GM23338 (cell line): Measurements from ENCODE around the gene NEMP1. TPM values are rescaled to one million over a fixed set of nuclear protein-coding genes. Genes with fewer than 3 reads are reported as not detected.

Source experiments
- ATAC-seq: fragments of 200-7000 bp; cut with Tn5 transposase; 3 replicates; pipeline ENCODE4 v1.9.1; 2020
- DNase-seq: peaks from one replicate; pipeline ENCODE4 v3.0.0-alpha.2; 2015; ENCODE audit warnings: low spot score
- H2AFZ ChIP-seq: fragments of 200-600 bp; sonication (generic); 2 replicates; pipeline ENCODE4 v1.8.0; 2016; ENCODE audit warnings: antibody characterized with exemption, mild to moderate bottlenecking, moderate library complexity
- H3F3A ChIP-seq: fragments of 200-600 bp; sonication (generic); replicated peaks from 2 replicates; pipeline ENCODE4 v1.8.0; 2017; ENCODE audit warnings: antibody characterized with exemption, mixed run types, low read depth
- H3K27ac ChIP-seq: fragments of 200-600 bp; sonication (generic); 2 replicates; pipeline ENCODE4 v1.6.1; 2016; ENCODE audit warnings: low read depth
- H3K27me3 ChIP-seq: fragments of 200-600 bp; sonication (generic); 2 replicates; pipeline ENCODE4 v1.8.0; 2016; ENCODE audit warnings: mild to moderate bottlenecking, mixed run types, moderate library complexity; ENCODE audit not compliant: insufficient read depth
- H3K36me3 ChIP-seq: fragments of 200-600 bp; sonication (generic); 2 replicates; pipeline ENCODE4 v1.8.0; 2016; ENCODE audit warnings: mild to moderate bottlenecking; ENCODE audit not compliant: insufficient read depth
- H3K4me1 ChIP-seq: fragments of 200-600 bp; sonication (generic); 2 replicates; pipeline ENCODE4 v1.8.0; 2016; ENCODE audit warnings: mild to moderate bottlenecking, moderate library complexity; ENCODE audit not compliant: insufficient read depth
- H3K4me2 ChIP-seq: fragments of 200-600 bp; sonication (generic); 2 replicates; pipeline ENCODE4 v1.7.1; 2017; ENCODE audit warnings: mixed run types
- H3K4me3 ChIP-seq: fragments of 200-600 bp; sonication (generic); 2 replicates; pipeline ENCODE4 v1.6.1; 2016; ENCODE audit warnings: mixed run types
- H3K79me2 ChIP-seq: fragments of 200-600 bp; sonication (generic); replicated peaks from 2 replicates; pipeline ENCODE4 v1.8.0; 2017; ENCODE audit warnings: mild to moderate bottlenecking; ENCODE audit not compliant: insufficient read depth
- H3K9me2 ChIP-seq: fragments of 200-600 bp; sonication (generic); 2 replicates; pipeline ENCODE4 v1.8.0; 2017; ENCODE audit not compliant: insufficient read depth
- H4K20me1 ChIP-seq: fragments of 200-600 bp; sonication (generic); replicated peaks from 2 replicates; pipeline ENCODE4 v1.8.0; 2017; ENCODE audit warnings: mild to moderate bottlenecking; ENCODE audit not compliant: insufficient read depth
- H3K27ac Mint-ChIP-seq: 2 replicates; pipeline ENCODE4 v1.8.0; 2020; ENCODE audit warnings: inconsistent platforms, mild to moderate bottlenecking, moderate library complexity, mixed read lengths
- H3K27me3 Mint-ChIP-seq: 3 replicates; pipeline ENCODE4 v1.8.0; 2022; ENCODE audit warnings: low read depth, mild to moderate bottlenecking, moderate library complexity, mixed read lengths, inconsistent platforms; ENCODE audit not compliant: insufficient read depth, poor library complexity
- H3K36me3 Mint-ChIP-seq: 3 replicates; pipeline ENCODE4 v1.8.0; 2021; ENCODE audit warnings: low read depth, mild to moderate bottlenecking, inconsistent platforms, moderate library complexity, mixed read lengths
- H3K4me1 Mint-ChIP-seq: 3 replicates; pipeline ENCODE4 v1.8.0; 2020; ENCODE audit warnings: mild to moderate bottlenecking, inconsistent platforms, mixed read lengths
- H3K4me3 Mint-ChIP-seq: 3 replicates; pipeline ENCODE4 v1.8.0; 2021; ENCODE audit warnings: moderate library complexity, mild to moderate bottlenecking, inconsistent platforms, mixed read lengths
- H3K9me3 Mint-ChIP-seq: 3 replicates; pipeline ENCODE4 v1.8.0; 2020; ENCODE audit warnings: moderate library complexity, mild to moderate bottlenecking, inconsistent platforms, mixed read lengths
- CREB1 ChIP-seq: fragments of 250-450 bp; sonication (Bioruptor Pico); IDR thresholded peaks from 2 replicates; pipeline ENCODE4 v1.5.0; 2020; ENCODE audit warnings: low read depth, mild to moderate bottlenecking, moderate library complexity
- CTCF ChIP-seq, 2 experiments: fragments of 200-600 bp in 1 of 2; sonication (generic) in 1 of 2; conservative IDR thresholded peaks; 2 replicates each; pipeline versions ENCODE4 v1.5.1 to v1.6.1; 2016 to 2017; ENCODE audit warnings: antibody characterized with exemption in 2 of 2, low read depth in 2 of 2, mild to moderate bottlenecking in 2 of 2, moderate library complexity in 1 of 2
- ETS1 ChIP-seq: IDR thresholded peaks from 2 replicates; pipeline ENCODE4 v1.6.1; 2016; ENCODE audit warnings: antibody characterized with exemption
- EZH2 ChIP-seq: fragments of 200-600 bp; sonication (generic); IDR thresholded peaks from one replicate; pipeline ENCODE4 v1.8.0; 2017; ENCODE audit warnings: antibody characterized with exemption, mild to moderate bottlenecking, low read depth; ENCODE audit not compliant: unreplicated experiment
- JUNB ChIP-seq: IDR thresholded peaks from one replicate; pipeline ENCODE4 v1.6.1; 2016; ENCODE audit warnings: antibody characterized with exemption; ENCODE audit not compliant: unreplicated experiment
- NANOG ChIP-seq: IDR thresholded peaks from 2 replicates; pipeline ENCODE4 v1.6.1; 2016; ENCODE audit warnings: antibody characterized with exemption, borderline replicate concordance
- POLR2AphosphoS5 ChIP-seq: IDR thresholded peaks from 2 replicates; pipeline ENCODE4 v1.6.1; 2016; ENCODE audit warnings: antibody characterized with exemption, low read depth
- polyA plus RNA-seq: library from polyadenylated mRNA; unstranded; fragments of >200 nt; fragmentation: Nextera tagmentation; extraction: Ambion mirVana; gene quantifications from 2 replicates; pipeline ENCODE4 v1.2.1, GENCODE V29; 2016
- total RNA-seq: library from RNA; depleted of rRNA; stranded (reverse); fragments of >200 nt; shearing (Covaris generic); gene quantifications from 2 replicates; pipeline ENCODE4 v1.2.3, GENCODE V29; 2014

Gene NEMP1
- total and polyA plus RNA-seq, 2 experiments from 2014 or later: 11.9 to 35.0 TPM

- H3K4me1 Mint-ChIP-seq: peaks cover 59% of the 10 kb centered on the region
- TF ChIP-seq NANOG: no peak
- no peak for TF ChIP-seq JUNB
- no peak for TF ChIP-seq EZH2
- TF ChIP-seq ETS1: no peak
- H3K36me3 Mint-ChIP-seq: peaks cover 65% of the 10 kb centered on the region
- no peaks in the 10 kb centered on the region; the same call in 1 of the 2 replicates for H4K20me1 ChIP-seq
- H3K36me3 ChIP-seq: no peaks in the 10 kb centered on the region
- peak overlapping the region; percentile 86; the same call in 1 of the 2 replicates for H3K27ac ChIP-seq
- peak; percentile 10 for ATAC-seq
- DNase-seq: no peak
- peaks cover 13% of the 10 kb centered on the region; the same call in 1 of the 2 replicates for H3F3A ChIP-seq
- no peaks in the 10 kb centered on the region for H3K9me3 Mint-ChIP-seq
- H3K79me2 ChIP-seq: peaks cover 8% of the 10 kb centered on the region; the same call in 1 of the 2 replicates
- no peak overlapping the region for H2AFZ ChIP-seq
- H3K4me3 Mint-ChIP-seq: peak overlapping the region; percentile 64
- peaks cover 37% of the 10 kb centered on the region for H3K27me3 Mint-ChIP-seq
- H3K4me1 ChIP-seq: peaks cover 27% of the 10 kb centered on the region
- peak overlapping the region; percentile 95 for H3K27ac Mint-ChIP-seq
- H3K4me3 ChIP-seq: no peak overlapping the region
- H3K4me2 ChIP-seq: peak overlapping the region; percentile 71; the same call in 1 of the 2 replicates
- H3K9me2 ChIP-seq: no peaks in the 10 kb centered on the region
- H3K27me3 ChIP-seq: no peaks in the 10 kb centered on the region
Measured at GRCh38 chr12:57094208-57095160, 15.9 kb upstream of the NEMP1 start.

GRCh38 chr12:57093415-57094207 is 15.0 kb upstream of the NEMP1 start:
- Histone ChIP-seq H3K4me1 (peaks cover 27% of the 10 kb centered on the region), H3F3A (peaks cover 13% of the 10 kb centered on the region; the same call in 1 of the 2 replicates), H3K4me2 (peak overlapping the region; percentile 71), H3K36me3 (no peaks in the 10 kb centered on the region), H3K27ac (peak overlapping the region; percentile 86; the same call in 1 of the 2 replicates), H2AFZ (no peak overlapping the region), H3K27me3 (no peaks in the 10 kb centered on the region), H3K9me2 (no peaks in the 10 kb centered on the region), H3K79me2 (peaks cover 8% of the 10 kb centered on the region; the same call in 1 of the 2 replicates), H4K20me1 (no peaks in the 10 kb centered on the region; the same call in 1 of the 2 replicates), H3K4me3 (peak overlapping the region; percentile 35; the same call in 1 of the 2 replicates)
- DNase-seq: peak; percentile 81
- peak overlapping the region; percentile 88 for H3K27ac Mint-ChIP-seq
- H3K36me3 Mint-ChIP-seq: peaks cover 61% of the 10 kb centered on the region
- H3K4me1 Mint-ChIP-seq: peaks cover 59% of the 10 kb centered on the region
- no peaks in the 10 kb centered on the region for H3K9me3 Mint-ChIP-seq
- peaks cover 40% of the 10 kb centered on the region for H3K27me3 Mint-ChIP-seq
- ATAC-seq: peak; percentile 55
- peak overlapping the region; percentile 29 for H3K4me3 Mint-ChIP-seq
- TF ChIP-seq CTCF (conservative IDR thresholded peaks at IDR 0.05; ENCODE audit: low read depth in 2 of 2) (peak; percentile 59 to 92), ETS1 (no peak), CREB1 (CRISPR knock-in tag) (peak; percentile 52; the same call in 1 of the 2 replicates), POLR2AphosphoS5 (peak; percentile 36; the same call in 1 of the 2 replicates)
